HepG2 (cell line): ENCODE data around the gene SDR39U1. TPM values are rescaled to one million over a fixed set of nuclear protein-coding genes. Genes with fewer than 3 reads are reported as not detected.

Experiments used
- ADNP ChIP-seq: sonication (generic); formaldehyde crosslinking; IDR thresholded peaks from 2 replicates; pipeline ENCODE4 v1.4.0; 2020; ENCODE audit warnings: missing genetic modification reagents
- ARNT2 ChIP-seq: sonication (generic); formaldehyde crosslinking; IDR thresholded peaks from 2 replicates; pipeline ENCODE4 v1.8.0; 2022; ENCODE audit warnings: mild to moderate bottlenecking, low read depth, missing genetic modification reagents, moderate library complexity
- ARNTL ChIP-seq: sonication (generic); formaldehyde crosslinking; IDR thresholded peaks from 2 replicates; pipeline ENCODE4 v1.4.0; 2020; ENCODE audit warnings: mild to moderate bottlenecking, missing genetic modification reagents
- CEBPB ChIP-seq: IDR thresholded peaks from 2 replicates; pipeline ENCODE4 v1.6.1; 2011; ENCODE audit warnings: low read depth, low read length, improper control_type of control experiment, borderline replicate concordance
- GLI4 ChIP-seq: sonication (generic); formaldehyde crosslinking; IDR thresholded peaks from 2 replicates; pipeline ENCODE4 v1.5.1; 2020; ENCODE audit warnings: missing genetic modification reagents, mild to moderate bottlenecking, moderate library complexity, borderline replicate concordance
- IKZF4 ChIP-seq: sonication (generic); formaldehyde crosslinking; IDR thresholded peaks from 2 replicates; pipeline ENCODE4 v1.5.1; 2020; ENCODE audit warnings: borderline replicate concordance, mild to moderate bottlenecking, low read depth, missing genetic modification reagents; ENCODE audit errors: not compliant biosample characterization
- MBNL3 ChIP-seq: fragments of 250-450 bp; sonication (Bioruptor Pico); conservative IDR thresholded peaks from 2 replicates; pipeline ENCODE4 v1.8.0; 2022; ENCODE audit warnings: mild to moderate bottlenecking, inconsistent platforms
- MLXIP ChIP-seq: sonication (generic); formaldehyde crosslinking; IDR thresholded peaks from 2 replicates; pipeline ENCODE4 v1.9.0; 2021; ENCODE audit warnings: missing genetic modification reagents, borderline replicate concordance
- NFATC3 ChIP-seq: sonication (generic); formaldehyde crosslinking; IDR thresholded peaks from 2 replicates; pipeline ENCODE4 v1.5.1; 2020; ENCODE audit warnings: mild to moderate bottlenecking, missing genetic modification reagents
- NR0B2 ChIP-seq: sonication (generic); formaldehyde crosslinking; IDR thresholded peaks from 2 replicates; pipeline ENCODE4 v1.4.0; 2020; ENCODE audit warnings: mild to moderate bottlenecking, missing genetic modification reagents
- PITX1 ChIP-seq: sonication (generic); formaldehyde crosslinking; IDR thresholded peaks from 2 replicates; pipeline ENCODE4 v1.5.1; 2020; ENCODE audit warnings: mild to moderate bottlenecking, missing genetic modification reagents
- SALL2 ChIP-seq: sonication (generic); formaldehyde crosslinking; IDR thresholded peaks from 2 replicates; pipeline ENCODE4 v1.8.1; 2023; ENCODE audit warnings: mild to moderate bottlenecking, missing genetic modification reagents, inconsistent platforms
- TCF7 ChIP-seq: sonication (generic); IDR thresholded peaks from 2 replicates; pipeline ENCODE4 v1.6.1; 2016; ENCODE audit warnings: antibody characterized with exemption, low read depth
- TMF1 ChIP-seq: sonication (generic); formaldehyde crosslinking; IDR thresholded peaks from 2 replicates; pipeline ENCODE4 v1.8.1; 2022; ENCODE audit warnings: low read depth, missing genetic modification reagents
- ZNF746 ChIP-seq: sonication (generic); formaldehyde crosslinking; IDR thresholded peaks from 2 replicates; pipeline ENCODE4 v1.8.0; 2022; ENCODE audit warnings: mild to moderate bottlenecking, missing genetic modification reagents
- polyA plus RNA-seq, 8 experiments: library from polyadenylated mRNA; depleted of rRNA in 3 of 8; stranded (reverse) in 7 of 8; unstranded in 1 of 8; fragments of >200 nt; fragmentation: Illumina TruSeq in 4 of 8; extraction: Trizol in 4 of 8; gene quantifications; 2 replicates each; pipeline versions ENCODE4 v1.2.1 to v1.2.3, GENCODE V29; 2011 to 2016; ENCODE audit warnings: low read depth in 4 of 8, missing spikeins in 1 of 8, mixed read lengths in 1 of 8; ENCODE audit not compliant: insufficient read depth in 1 of 8
- total RNA-seq, 5 experiments: library from RNA; depleted of rRNA; stranded (reverse); fragments of >200 nt; fragmentation: Illumina TruSeq; extraction: Trizol; gene quantifications; 2 replicates each; pipeline ENCODE4 v1.2.3, GENCODE V29; 2016; ENCODE audit warnings: low read depth in 1 of 5
- TF ChIP-seq, protein P1 (sequence below): fragments of 450-650 bp; IDR thresholded peaks from 2 replicates; pipeline ENCODE4 v1.6.1; 2017; ENCODE audit warnings: mild to moderate bottlenecking
- TF ChIP-seq, protein P2 (sequence below): sonication (generic); formaldehyde crosslinking; IDR thresholded peaks from 2 replicates; pipeline ENCODE4 v1.9.0; 2021; ENCODE audit warnings: missing genetic modification reagents, mild to moderate bottlenecking, borderline replicate concordance
- TF ChIP-seq, protein P3 (sequence below): sonication (generic); formaldehyde crosslinking; IDR thresholded peaks from 2 replicates; pipeline ENCODE4 v1.8.1; 2022; ENCODE audit warnings: mild to moderate bottlenecking, missing genetic modification reagents

The SDR39U1 gene
- total and polyA plus RNA-seq, 2 of the 13 experiments (the other 11 are each of a cell fraction or from before 2014, with no cell fraction given) = 34.4 to 129 TPM

- TF ChIP-seq, protein P1, sequence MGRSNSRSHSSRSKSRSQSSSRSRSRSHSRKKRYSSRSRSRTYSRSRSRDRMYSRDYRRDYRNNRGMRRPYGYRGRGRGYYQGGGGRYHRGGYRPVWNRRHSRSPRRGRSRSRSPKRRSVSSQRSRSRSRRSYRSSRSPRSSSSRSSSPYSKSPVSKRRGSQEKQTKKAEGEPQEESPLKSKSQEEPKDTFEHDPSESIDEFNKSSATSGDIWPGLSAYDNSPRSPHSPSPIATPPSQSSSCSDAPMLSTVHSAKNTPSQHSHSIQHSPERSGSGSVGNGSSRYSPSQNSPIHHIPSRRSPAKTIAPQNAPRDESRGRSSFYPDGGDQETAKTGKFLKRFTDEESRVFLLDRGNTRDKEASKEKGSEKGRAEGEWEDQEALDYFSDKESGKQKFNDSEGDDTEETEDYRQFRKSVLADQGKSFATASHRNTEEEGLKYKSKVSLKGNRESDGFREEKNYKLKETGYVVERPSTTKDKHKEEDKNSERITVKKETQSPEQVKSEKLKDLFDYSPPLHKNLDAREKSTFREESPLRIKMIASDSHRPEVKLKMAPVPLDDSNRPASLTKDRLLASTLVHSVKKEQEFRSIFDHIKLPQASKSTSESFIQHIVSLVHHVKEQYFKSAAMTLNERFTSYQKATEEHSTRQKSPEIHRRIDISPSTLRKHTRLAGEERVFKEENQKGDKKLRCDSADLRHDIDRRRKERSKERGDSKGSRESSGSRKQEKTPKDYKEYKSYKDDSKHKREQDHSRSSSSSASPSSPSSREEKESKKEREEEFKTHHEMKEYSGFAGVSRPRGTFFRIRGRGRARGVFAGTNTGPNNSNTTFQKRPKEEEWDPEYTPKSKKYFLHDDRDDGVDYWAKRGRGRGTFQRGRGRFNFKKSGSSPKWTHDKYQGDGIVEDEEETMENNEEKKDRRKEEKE = no peak
- TF ChIP-seq, protein P2, sequence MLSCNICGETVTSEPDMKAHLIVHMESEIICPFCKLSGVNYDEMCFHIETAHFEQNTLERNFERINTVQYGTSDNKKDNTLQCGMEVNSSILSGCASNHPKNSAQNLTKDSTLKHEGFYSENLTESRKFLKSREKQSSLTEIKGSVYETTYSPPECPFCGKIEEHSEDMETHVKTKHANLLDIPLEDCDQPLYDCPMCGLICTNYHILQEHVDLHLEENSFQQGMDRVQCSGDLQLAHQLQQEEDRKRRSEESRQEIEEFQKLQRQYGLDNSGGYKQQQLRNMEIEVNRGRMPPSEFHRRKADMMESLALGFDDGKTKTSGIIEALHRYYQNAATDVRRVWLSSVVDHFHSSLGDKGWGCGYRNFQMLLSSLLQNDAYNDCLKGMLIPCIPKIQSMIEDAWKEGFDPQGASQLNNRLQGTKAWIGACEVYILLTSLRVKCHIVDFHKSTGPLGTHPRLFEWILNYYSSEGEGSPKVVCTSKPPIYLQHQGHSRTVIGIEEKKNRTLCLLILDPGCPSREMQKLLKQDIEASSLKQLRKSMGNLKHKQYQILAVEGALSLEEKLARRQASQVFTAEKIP (CRISPR knock-in tag) = no peak
- TF ChIP-seq CEBPB (no peak), TCF7 (no peak), ARNT2 (no peak), PITX1 (CRISPR knock-in tag) (peak; percentile 92), MBNL3 (no peak), TMF1 (no peak), MLXIP (no peak; the same call in 1 of the 2 replicates), SALL2 (CRISPR knock-in tag) (peak; percentile 78), IKZF4 (CRISPR knock-in tag) (peak; percentile 90), NR0B2 (CRISPR knock-in tag) (no peak; the same call in 1 of the 2 replicates), ZNF746 (CRISPR knock-in tag) (no peak), ARNTL (CRISPR knock-in tag) (peak; percentile 60; the same call in 1 of the 2 replicates), NFATC3 (no peak), ADNP (no peak), GLI4 (CRISPR knock-in tag) (no peak; the same call in 1 of the 2 replicates)
- TF ChIP-seq, protein P3, sequence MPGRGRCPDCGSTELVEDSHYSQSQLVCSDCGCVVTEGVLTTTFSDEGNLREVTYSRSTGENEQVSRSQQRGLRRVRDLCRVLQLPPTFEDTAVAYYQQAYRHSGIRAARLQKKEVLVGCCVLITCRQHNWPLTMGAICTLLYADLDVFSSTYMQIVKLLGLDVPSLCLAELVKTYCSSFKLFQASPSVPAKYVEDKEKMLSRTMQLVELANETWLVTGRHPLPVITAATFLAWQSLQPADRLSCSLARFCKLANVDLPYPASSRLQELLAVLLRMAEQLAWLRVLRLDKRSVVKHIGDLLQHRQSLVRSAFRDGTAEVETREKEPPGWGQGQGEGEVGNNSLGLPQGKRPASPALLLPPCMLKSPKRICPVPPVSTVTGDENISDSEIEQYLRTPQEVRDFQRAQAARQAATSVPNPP (CRISPR knock-in tag) = peak; percentile 69; the same call in 1 of the 2 replicates
Measured at GRCh38 chr14:24481622-24482324, 39.2 kb upstream of the SDR39U1 start (continued).
